ENCODE results near the gene PRR13.

- TF ChIP-seq CTCF (IDR thresholded peaks at IDR 0.05; ENCODE audit: poor library complexity) (no peak), EZH2phosphoT487 (IDR thresholded peaks at IDR 0.05; ENCODE audit: low read depth, severe bottlenecking, unreplicated experiment) (no peak)
Measured at GRCh38 chr12:53459097-53459496, 17.6 kb downstream of the PRR13 start.
